ENCODE data around the gene ITGB5.

ITGB5 gene

GRCh38 chr3:124769462-124769861 lies 117.7 kb downstream of the ITGB5 start:
- Histone ChIP-seq H3K4me2 (ENCODE audit: low read length) (no peak overlapping the region), H3F3A (ENCODE audit: insufficient read depth, low read length) (no peaks in the 10 kb centered on the region), H3K9ac (ENCODE audit: low read length) (no peak overlapping the region), H3K27ac (ENCODE audit: low read depth, low read length, poor library complexity, severe bottlenecking) (no peak overlapping the region), H3K79me2 (ENCODE audit: insufficient read depth, low read length) (no peaks in the 10 kb centered on the region), H2AFZ (ENCODE audit: low read length) (no peak overlapping the region), H3K4me1 (ENCODE audit: insufficient read depth, low read length, severe bottlenecking) (no peaks in the 10 kb centered on the region), H3K9me2 (ENCODE audit: low read depth, low read length) (no peaks in the 10 kb centered on the region), H3K9me3 (ENCODE audit: low read length) (no peaks in the 10 kb centered on the region), H3K27me3 (ENCODE audit: insufficient read depth, low read length) (peaks cover 5% of the 10 kb centered on the region; the same call in 1 of the 2 replicates), H3K36me3 (ENCODE audit: insufficient read depth, low read length) (no peaks in the 10 kb centered on the region), H4K20me1 (ENCODE audit: insufficient read depth, low read length) (no peaks in the 10 kb centered on the region), H3K4me3 (ENCODE audit: low read depth, low read length, poor library complexity, severe bottlenecking) (no peak overlapping the region)
- no peak for TF ChIP-seq EZH2 (IDR thresholded peaks at IDR 0.05; ENCODE audit: borderline replicate concordance, low read length)
- no peak for TF ChIP-seq CTCF (IDR thresholded peaks at IDR 0.05; ENCODE audit: low read length)

- H3K9me2 ChIP-seq (ENCODE audit: low read depth, low read length): no peaks in the 10 kb centered on the region
- no peak for TF ChIP-seq EZH2 (IDR thresholded peaks at IDR 0.05; ENCODE audit: borderline replicate concordance, low read length)
- peak; percentile 36 for TF ChIP-seq CTCF (IDR thresholded peaks at IDR 0.05; ENCODE audit: low read length)
- no peak overlapping the region for H3K4me3 ChIP-seq (ENCODE audit: low read depth, low read length, poor library complexity, severe bottlenecking)
- H3F3A ChIP-seq (ENCODE audit: insufficient read depth, low read length): no peaks in the 10 kb centered on the region
- H4K20me1 ChIP-seq (ENCODE audit: insufficient read depth, low read length): no peaks in the 10 kb centered on the region
- no peak overlapping the region for H3K4me2 ChIP-seq (ENCODE audit: low read length)
- H3K27ac ChIP-seq (ENCODE audit: low read depth, low read length, poor library complexity, severe bottlenecking): no peak overlapping the region
- no peaks in the 10 kb centered on the region for H3K9me3 ChIP-seq (ENCODE audit: low read length)
- H2AFZ ChIP-seq (ENCODE audit: low read length): no peak overlapping the region
- H3K27me3 ChIP-seq (ENCODE audit: insufficient read depth, low read length): peaks cover 5% of the 10 kb centered on the region; the same call in 1 of the 2 replicates
- no peak overlapping the region for H3K9ac ChIP-seq (ENCODE audit: low read length)
- H3K4me1 ChIP-seq (ENCODE audit: insufficient read depth, low read length, severe bottlenecking): no peaks in the 10 kb centered on the region
- H3K79me2 ChIP-seq (ENCODE audit: insufficient read depth, low read length): no peaks in the 10 kb centered on the region
- H3K36me3 ChIP-seq (ENCODE audit: insufficient read depth, low read length): no peaks in the 10 kb centered on the region
Measured at GRCh38 chr3:124768812-124769211, 118.4 kb downstream of the ITGB5 start.

GRCh38 chr3:124767691-124768090 lies 119.5 kb downstream of the ITGB5 start:
- TF ChIP-seq EZH2 (IDR thresholded peaks at IDR 0.05; ENCODE audit: borderline replicate concordance, low read length): no peak
- H3K36me3 ChIP-seq (ENCODE audit: insufficient read depth, low read length): no peaks in the 10 kb centered on the region
- no peaks in the 10 kb centered on the region for H3K9me3 ChIP-seq (ENCODE audit: low read length)
- H3K4me1 ChIP-seq (ENCODE audit: insufficient read depth, low read length, severe bottlenecking): no peaks in the 10 kb centered on the region
- no peaks in the 10 kb centered on the region for H3F3A ChIP-seq (ENCODE audit: insufficient read depth, low read length)
- no peak overlapping the region for H3K4me2 ChIP-seq (ENCODE audit: low read length)
- H3K9ac ChIP-seq (ENCODE audit: low read length): no peak overlapping the region
- H3K9me2 ChIP-seq (ENCODE audit: low read depth, low read length): no peaks in the 10 kb centered on the region
- no peak overlapping the region for H2AFZ ChIP-seq (ENCODE audit: low read length)
- H3K4me3 ChIP-seq (ENCODE audit: low read depth, low read length, poor library complexity, severe bottlenecking): no peak overlapping the region
- H3K79me2 ChIP-seq (ENCODE audit: insufficient read depth, low read length): no peaks in the 10 kb centered on the region
- peaks cover 5% of the 10 kb centered on the region; the same call in 1 of the 2 replicates for H3K27me3 ChIP-seq (ENCODE audit: insufficient read depth, low read length)
- no peaks in the 10 kb centered on the region for H4K20me1 ChIP-seq (ENCODE audit: insufficient read depth, low read length)
- H3K27ac ChIP-seq (ENCODE audit: low read depth, low read length, poor library complexity, severe bottlenecking): no peak overlapping the region

- no peak for TF ChIP-seq CTCF (IDR thresholded peaks at IDR 0.05; ENCODE audit: low read length)
- no peak for TF ChIP-seq EZH2 (IDR thresholded peaks at IDR 0.05; ENCODE audit: borderline replicate concordance, low read length)
- Histone ChIP-seq H3K27me3 (ENCODE audit: insufficient read depth, low read length) (peaks cover 5% of the 10 kb centered on the region; the same call in 1 of the 2 replicates), H3K4me1 (ENCODE audit: insufficient read depth, low read length, severe bottlenecking) (no peaks in the 10 kb centered on the region), H3K9ac (ENCODE audit: low read length) (no peak overlapping the region), H3K4me3 (ENCODE audit: low read depth, low read length, poor library complexity, severe bottlenecking) (no peak overlapping the region), H2AFZ (ENCODE audit: low read length) (no peak overlapping the region), H3F3A (ENCODE audit: insufficient read depth, low read length) (no peaks in the 10 kb centered on the region), H3K9me3 (ENCODE audit: low read length) (no peaks in the 10 kb centered on the region), H3K36me3 (ENCODE audit: insufficient read depth, low read length) (no peaks in the 10 kb centered on the region), H3K27ac (ENCODE audit: low read depth, low read length, poor library complexity, severe bottlenecking) (no peak overlapping the region), H4K20me1 (ENCODE audit: insufficient read depth, low read length) (no peaks in the 10 kb centered on the region), H3K9me2 (ENCODE audit: low read depth, low read length) (no peaks in the 10 kb centered on the region), H3K79me2 (ENCODE audit: insufficient read depth, low read length) (no peaks in the 10 kb centered on the region), H3K4me2 (ENCODE audit: low read length) (no peak overlapping the region)
Measured at GRCh38 chr3:124767264-124767663, 119.9 kb downstream of the ITGB5 start.

Measured in OCI-LY1 (cell line).